Fibroblast of the aortic adventitia (primary cell): Measurements from ENCODE around the gene SH3RF3. TPM values are rescaled to one million over a fixed set of nuclear protein-coding genes. Genes with fewer than 3 reads are reported as not detected.
A peak's percentile ranks its signal among the peaks of the same experiment; 100 is the strongest.
"Not testable (repeated sequence)": the region's sequence is repeated elsewhere in the genome, so short reads cannot be mapped to it uniquely, and the experiment has no call there.

Source experiments
- DNase-seq: peaks from one replicate; pipeline ENCODE4 v3.0.0-alpha.2; 2010; ENCODE audit warnings: low read depth
- H3K4me3 ChIP-seq: 2 replicates; pipeline ENCODE4 v1.5.1; 2011; ENCODE audit warnings: low read depth, mild to moderate bottlenecking, control low read depth, low read length, moderate library complexity
- total RNA-seq: library from RNA; depleted of rRNA; stranded (reverse); fragments of >200 nt; gene quantifications from 2 replicates; pipeline ENCODE4 v1.2.3, GENCODE V29; 2012; ENCODE audit warnings: low replicate concordance
- TF ChIP-seq, protein P1 (sequence below): IDR thresholded peaks from 2 replicates; pipeline ENCODE4 v1.5.1; 2011; ENCODE audit warnings: mild to moderate bottlenecking, low read length, control low read depth, inconsistent platforms; ENCODE audit not compliant: insufficient read depth

SH3RF3 gene
- total RNA-seq, 1 donor, result 8.4 TPM

DNA sequence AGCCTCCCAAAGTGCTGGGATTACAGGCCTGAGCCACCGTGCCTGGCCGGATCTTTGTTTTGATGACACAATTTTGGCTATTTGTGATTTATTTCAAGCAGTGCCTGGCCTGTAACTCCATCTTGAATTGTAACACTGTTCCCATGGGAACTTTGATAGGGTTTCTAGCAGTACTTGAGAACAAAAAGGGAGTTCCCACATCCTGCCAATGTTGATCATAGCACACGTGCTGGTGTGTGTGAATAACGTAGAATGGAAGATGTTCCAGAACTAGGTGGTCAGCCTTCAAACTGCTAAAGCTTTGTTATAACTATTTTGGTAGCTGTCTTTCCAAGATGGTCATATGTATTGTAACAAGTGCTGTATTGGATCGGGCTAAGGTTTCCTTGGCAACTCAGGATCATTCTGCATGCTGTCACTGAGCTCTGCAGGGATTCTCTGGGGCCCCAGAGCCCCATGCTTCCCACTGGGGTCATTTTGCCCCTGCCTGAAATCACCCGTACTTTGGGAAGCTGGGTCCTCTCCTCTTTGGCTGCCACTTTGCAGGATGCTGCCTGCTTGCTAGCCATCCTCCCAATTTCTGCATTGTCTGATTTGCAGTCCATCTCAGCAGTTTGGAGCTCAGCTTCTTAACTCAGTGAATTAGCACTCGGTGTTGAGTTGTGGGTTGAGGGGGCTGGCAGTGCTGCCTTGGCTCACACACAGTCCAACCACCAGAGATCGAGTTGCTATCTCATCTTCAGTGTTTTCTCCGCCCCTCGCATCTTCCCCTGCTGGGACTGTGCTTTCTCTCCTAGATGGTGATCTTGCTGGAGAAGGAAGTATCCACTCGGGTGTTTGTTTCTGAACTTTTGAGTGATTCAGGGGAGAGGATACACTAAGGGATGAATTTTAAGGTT, 26.8 kb downstream of the SH3RF3 start:
- peak; percentile 67 for DNase-seq
- TF ChIP-seq, protein P1, sequence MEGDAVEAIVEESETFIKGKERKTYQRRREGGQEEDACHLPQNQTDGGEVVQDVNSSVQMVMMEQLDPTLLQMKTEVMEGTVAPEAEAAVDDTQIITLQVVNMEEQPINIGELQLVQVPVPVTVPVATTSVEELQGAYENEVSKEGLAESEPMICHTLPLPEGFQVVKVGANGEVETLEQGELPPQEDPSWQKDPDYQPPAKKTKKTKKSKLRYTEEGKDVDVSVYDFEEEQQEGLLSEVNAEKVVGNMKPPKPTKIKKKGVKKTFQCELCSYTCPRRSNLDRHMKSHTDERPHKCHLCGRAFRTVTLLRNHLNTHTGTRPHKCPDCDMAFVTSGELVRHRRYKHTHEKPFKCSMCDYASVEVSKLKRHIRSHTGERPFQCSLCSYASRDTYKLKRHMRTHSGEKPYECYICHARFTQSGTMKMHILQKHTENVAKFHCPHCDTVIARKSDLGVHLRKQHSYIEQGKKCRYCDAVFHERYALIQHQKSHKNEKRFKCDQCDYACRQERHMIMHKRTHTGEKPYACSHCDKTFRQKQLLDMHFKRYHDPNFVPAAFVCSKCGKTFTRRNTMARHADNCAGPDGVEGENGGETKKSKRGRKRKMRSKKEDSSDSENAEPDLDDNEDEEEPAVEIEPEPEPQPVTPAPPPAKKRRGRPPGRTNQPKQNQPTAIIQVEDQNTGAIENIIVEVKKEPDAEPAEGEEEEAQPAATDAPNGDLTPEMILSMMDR, result no peak
- no peak overlapping the region for H3K4me3 ChIP-seq

DNA sequence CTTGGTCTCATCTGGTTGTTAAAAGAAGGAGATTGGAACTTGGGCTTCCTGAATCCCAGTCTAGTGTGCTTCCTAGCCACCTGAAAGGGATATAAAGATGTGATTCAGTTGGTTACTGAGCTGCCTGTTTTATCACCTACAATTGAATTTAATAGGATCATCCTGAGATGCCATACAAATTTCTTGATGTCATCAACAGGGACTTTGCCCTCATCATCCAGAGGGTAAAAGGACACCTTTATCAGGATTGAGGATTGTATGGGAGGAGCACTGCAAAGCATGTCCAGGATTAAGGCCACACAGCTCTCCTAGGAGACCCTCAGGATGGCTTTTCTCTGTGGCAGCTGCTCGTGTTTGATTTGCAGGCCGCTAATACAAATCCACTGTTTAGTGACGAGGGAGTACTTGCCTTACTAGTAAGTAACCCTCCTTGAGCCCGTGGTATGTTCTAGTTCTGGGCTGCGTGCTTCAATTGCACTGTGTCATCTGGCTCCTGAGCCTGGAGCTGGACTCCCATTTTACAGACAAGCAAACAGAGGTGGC, 28.6 kb downstream of the SH3RF3 start:
- TF ChIP-seq, protein P1, result no peak
- no peak overlapping the region for H3K4me3 ChIP-seq
- DNase-seq, result no peak

DNA sequence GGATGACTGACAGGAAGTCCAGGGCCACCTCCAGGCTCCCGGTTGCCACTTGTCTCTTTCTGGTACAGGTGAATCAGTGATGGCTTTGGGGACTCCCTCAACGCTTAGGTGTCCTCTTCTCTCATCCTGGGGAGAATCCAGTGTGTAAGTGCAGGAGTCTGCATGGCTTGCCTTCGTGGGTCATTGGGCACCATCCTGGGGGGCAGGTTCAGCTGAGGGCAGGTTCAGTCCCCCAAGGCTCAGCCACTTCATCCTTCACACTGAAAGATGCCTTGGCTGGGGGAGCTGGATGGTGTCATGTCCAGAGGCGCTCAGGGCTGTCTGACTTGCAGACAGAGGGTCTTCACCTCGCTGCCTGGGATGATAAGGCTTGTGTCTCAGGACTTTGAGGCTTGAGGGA, 29.2 kb downstream of the SH3RF3 start:
- no peak overlapping the region for H3K4me3 ChIP-seq
- TF ChIP-seq, protein P1, result no peak
- DNase-seq, result no peak

DNA sequence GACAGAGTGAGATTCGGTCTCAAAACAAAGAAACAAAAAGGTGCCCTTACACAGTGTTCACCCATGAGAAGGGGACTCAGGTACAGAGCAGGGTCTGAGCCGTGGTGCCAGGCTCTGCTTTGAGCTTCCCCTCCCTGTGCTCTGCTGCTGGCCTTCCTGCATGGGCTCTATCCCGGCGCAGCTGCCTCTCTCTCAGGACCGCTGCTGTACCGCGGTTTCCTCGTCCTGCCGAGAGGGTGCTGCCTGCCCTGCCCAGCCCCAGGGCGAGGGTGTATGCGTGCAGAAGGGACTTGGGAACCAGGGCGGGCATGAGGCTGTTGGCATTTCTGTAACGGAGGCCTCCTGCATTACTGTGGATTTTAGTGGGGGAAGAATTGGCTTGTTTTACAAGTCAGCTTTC, 30.1 kb downstream of the SH3RF3 start:
- TF ChIP-seq, protein P1, result no peak
- DNase-seq, result no peak
- H3K4me3 ChIP-seq, result no peak overlapping the region

DNA sequence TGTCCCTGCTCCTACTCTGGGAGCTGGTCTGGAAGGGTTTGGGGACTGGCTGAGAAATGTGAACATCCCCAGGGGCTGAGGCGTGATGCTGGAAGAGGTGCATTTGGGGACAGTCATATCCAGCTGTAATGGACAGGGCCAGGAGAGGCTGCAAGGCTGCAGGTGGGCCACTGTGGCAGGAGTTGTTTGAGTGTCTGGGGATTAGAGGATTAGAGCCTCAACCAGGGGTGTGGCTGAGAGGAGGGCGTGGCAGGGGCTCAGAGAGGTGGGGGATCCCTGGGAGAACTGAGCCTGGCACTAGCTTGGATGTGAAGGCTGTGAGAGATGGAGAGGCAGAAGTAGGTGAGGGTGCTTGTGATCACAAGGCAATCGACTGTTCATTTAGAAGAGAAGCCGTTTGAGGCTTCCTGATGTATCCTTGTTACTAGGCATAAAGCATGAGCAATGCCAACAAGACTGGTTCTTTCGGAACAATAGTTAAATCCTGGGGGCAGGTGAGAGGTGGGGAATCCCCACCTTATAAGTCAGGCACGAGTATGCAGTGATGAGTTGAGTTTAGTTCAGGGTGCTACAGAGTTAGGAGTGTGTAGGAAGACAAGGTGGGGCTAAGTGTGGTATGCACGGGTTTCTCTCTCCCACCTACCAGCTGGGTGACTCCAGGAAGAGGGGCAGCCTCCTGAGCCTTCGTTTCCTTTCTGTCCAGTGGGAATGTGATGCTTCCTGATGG, 31.9 kb downstream of the SH3RF3 start:
- no peak for DNase-seq
- TF ChIP-seq, protein P1, result no peak
- H3K4me3 ChIP-seq, result no peak overlapping the region

DNA sequence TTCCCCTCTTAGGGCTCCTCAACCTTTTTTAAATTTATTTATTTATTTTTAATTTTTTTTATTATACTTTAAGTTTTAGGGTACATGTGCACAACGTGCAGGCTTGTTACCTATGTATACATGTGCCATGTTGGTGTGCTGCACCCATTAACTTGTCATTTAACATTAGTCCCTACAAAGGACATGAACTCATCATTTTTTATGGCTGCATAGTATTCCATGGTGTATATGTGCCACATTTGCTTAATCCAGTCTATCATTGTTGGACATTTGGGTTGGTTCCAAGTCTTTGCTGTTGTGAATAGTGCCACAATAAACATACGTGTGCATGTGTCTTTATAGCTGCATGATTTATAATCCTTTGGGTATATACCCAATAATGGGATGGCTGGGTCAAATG, 33.4 kb downstream of the SH3RF3 start:
- not testable (repeated sequence) for DNase-seq, H3K4me3 ChIP-seq

DNA sequence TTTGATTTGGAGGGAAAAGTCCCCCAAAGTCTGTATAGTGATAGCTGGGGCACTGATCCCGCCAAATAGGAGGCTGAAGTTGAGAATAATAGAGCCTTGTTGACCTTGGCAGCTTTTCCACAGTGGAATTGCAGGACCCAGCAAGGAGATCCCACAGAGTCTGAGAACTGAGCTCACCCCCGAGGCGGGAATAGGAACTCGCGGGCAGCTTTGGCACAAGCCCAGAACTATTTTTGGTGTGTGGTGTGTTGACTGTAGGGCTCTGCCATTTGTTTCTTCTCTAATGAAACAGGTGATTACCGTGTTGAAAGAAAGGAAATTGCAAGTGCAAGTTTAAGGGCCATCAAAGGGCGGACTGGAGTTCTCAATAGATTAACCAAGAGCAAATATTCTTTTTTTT, 34.0 kb downstream of the SH3RF3 start:
- TF ChIP-seq, protein P1, result peak; percentile 26
- no peak overlapping the region for H3K4me3 ChIP-seq
- DNase-seq, result peak; percentile 68
